Stimulated activated CD8-positive, alpha-beta memory T cell treated with anti-CD3 and anti-CD28 coated beads, Interleukin-12 subunit alpha, Interleukin-12 subunit beta, amount 100 ng/mL, for 4 hours (primary cell): ENCODE results near the gene MAP3K9.

Source experiments
- DNase-seq: peaks from one replicate; pipeline ENCODE4 v3.0.0-alpha.2; 2020; ENCODE audit warnings: low read depth

MAP3K9 gene

GRCh38 chr14:70788898-70789297, 20.4 kb downstream of the MAP3K9 start:
- no peak for DNase-seq

- DNase-seq = no peak
Measured at GRCh38 chr14:70785556-70785955, 23.8 kb downstream of the MAP3K9 start.

GRCh38 chr14:70784886-70785285, 24.4 kb downstream of the MAP3K9 start:
- no peak for DNase-seq

GRCh38 chr14:70782361-70782760, 27.0 kb downstream of the MAP3K9 start:
- DNase-seq = no peak

GRCh38 chr14:70780396-70781075, 28.8 kb downstream of the MAP3K9 start:
- no peak for DNase-seq

- no peak for DNase-seq
Measured at GRCh38 chr14:70779667-70780066, 29.6 kb downstream of the MAP3K9 start.

GRCh38 chr14:70776197-70776596, 33.1 kb downstream of the MAP3K9 start:
- no peak for DNase-seq

- DNase-seq = no peak
Measured at GRCh38 chr14:70773182-70773862, 36.0 kb downstream of the MAP3K9 start.

GRCh38 chr14:70771781-70772212, 37.5 kb downstream of the MAP3K9 start:
- DNase-seq = no peak

- DNase-seq = no peak
Measured at GRCh38 chr14:70770490-70770889, 38.8 kb downstream of the MAP3K9 start.

GRCh38 chr14:70759398-70759797, 49.9 kb downstream of the MAP3K9 start:
- no peak for DNase-seq

GRCh38 chr14:70755655-70756054, 53.7 kb downstream of the MAP3K9 start:
- DNase-seq = no peak

GRCh38 chr14:70754991-70755390, 54.3 kb downstream of the MAP3K9 start:
- DNase-seq = no peak

GRCh38 chr14:70753518-70753953, 55.8 kb downstream of the MAP3K9 start:
- DNase-seq = no peak

- no peak for DNase-seq
Measured at GRCh38 chr14:70748422-70748821, 60.9 kb downstream of the MAP3K9 start.

- DNase-seq = no peak
Measured at GRCh38 chr14:70744641-70745040, 64.7 kb downstream of the MAP3K9 start.

GRCh38 chr14:70742316-70742715, 67.0 kb downstream of the MAP3K9 start:
- DNase-seq = no peak

GRCh38 chr14:70741482-70741881, 67.8 kb downstream of the MAP3K9 start:
- DNase-seq = no peak

- no peak for DNase-seq
Measured at GRCh38 chr14:70735043-70735442, 74.3 kb downstream of the MAP3K9 start.

GRCh38 chr14:70731447-70732239, 77.7 kb downstream of the MAP3K9 start:
- DNase-seq = no peak

GRCh38 chr14:70730393-70730792, 78.9 kb downstream of the MAP3K9 start:
- DNase-seq = no peak

- no peak for DNase-seq
Measured at GRCh38 chr14:70726651-70727375, 82.5 kb downstream of the MAP3K9 start.
